Duodenal mucosa (tissue), 2 donors: ENCODE data around the gene ABCC4.

Source experiments
- H3K27ac ChIP-seq: one replicate; pipeline ENCODE4 v1.7.0; 2013; ENCODE audit warnings: low read depth, low read length
- H3K27me3 ChIP-seq, 2 donors: one replicate each; pipeline ENCODE4 v1.7.0; 2013; ENCODE audit warnings: low read length in 2 of 2, control low read depth in 1 of 2; ENCODE audit not compliant: insufficient read depth in 2 of 2, control insufficient read depth in 1 of 2
- H3K36me3 ChIP-seq, 2 donors: one replicate each; pipeline ENCODE4 v1.7.0; 2013; ENCODE audit warnings: low read length in 2 of 2, control low read depth in 1 of 2; ENCODE audit not compliant: insufficient read depth in 2 of 2, control insufficient read depth in 1 of 2
- H3K4me1 ChIP-seq, 2 donors: one replicate each; pipeline ENCODE4 v1.7.0; 2013; ENCODE audit warnings: low read length in 2 of 2, control low read depth in 1 of 2; ENCODE audit not compliant: insufficient read depth in 2 of 2, control insufficient read depth in 1 of 2
- H3K4me3 ChIP-seq, 2 donors: one replicate each; pipeline ENCODE4 v1.7.0; 2013; ENCODE audit warnings: low read length in 2 of 2, low read depth in 1 of 2
- H3K9ac ChIP-seq, 2 donors: one replicate each; pipeline ENCODE4 v1.7.0; 2013; ENCODE audit warnings: low read length in 2 of 2, low read depth in 1 of 2
- H3K9me3 ChIP-seq, 2 donors: one replicate each; pipeline ENCODE4 v1.7.0; 2013; ENCODE audit warnings: low read length in 2 of 2, control low read depth in 1 of 2; ENCODE audit not compliant: control insufficient read depth in 1 of 2

The ABCC4 gene

DNA sequence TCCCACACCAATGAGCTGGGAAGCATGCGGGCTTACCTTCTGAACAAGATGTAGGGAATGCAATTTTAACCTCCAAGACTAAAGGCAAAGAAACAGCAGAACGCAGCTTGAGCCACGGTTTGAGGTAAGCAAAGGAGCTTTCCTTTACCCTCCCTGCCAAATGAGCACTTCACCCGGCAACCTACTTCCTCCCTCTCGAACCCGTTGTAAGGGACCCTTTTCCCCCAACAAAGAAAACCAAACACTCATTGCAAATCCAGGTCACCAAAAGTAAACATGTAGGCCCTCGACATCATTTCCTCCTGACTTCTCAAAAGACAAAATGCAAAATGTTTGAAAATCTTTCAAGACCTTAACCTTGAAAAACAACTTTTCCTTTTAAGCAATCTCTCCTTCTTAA lies 65.3 kb downstream of the ABCC4 start:
- peaks cover 0 to 6% of the 10 kb centered on the region in 2 donors for H3K36me3 ChIP-seq
- H3K27ac ChIP-seq, result no peak overlapping the region

DNA sequence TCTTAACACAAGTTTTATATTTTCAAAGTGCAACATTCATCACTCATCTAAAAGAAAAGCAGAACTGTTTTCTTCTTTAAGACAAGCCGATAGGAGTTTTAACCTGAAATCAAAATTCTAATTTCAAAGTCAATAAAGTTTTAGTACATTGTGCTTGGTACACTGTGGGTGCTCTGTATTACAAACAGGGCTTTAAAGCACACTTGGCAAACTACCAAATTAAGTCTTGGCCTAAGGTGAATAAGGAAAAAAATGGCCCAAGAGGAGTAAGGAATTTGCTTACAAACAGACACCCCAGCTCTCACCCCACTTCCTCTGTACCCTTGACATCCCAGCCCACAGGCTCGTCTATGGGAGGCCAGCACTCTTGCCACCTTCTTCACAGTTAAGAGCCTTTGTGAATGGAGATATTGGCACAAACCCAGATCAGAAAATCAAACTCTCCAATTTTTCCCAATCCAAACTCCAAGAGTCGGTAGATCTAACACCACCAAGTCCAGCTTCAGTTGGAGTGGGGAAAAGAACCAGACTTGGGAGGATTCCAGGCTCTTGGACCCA lies 66.0 kb downstream of the ABCC4 start:
- H3K27ac ChIP-seq, result no peak overlapping the region
- no peaks in the 10 kb centered on the region for H3K9me3 ChIP-seq
- H3K4me1 ChIP-seq, result no peaks in the 10 kb centered on the region
- H3K9ac ChIP-seq, result no peak overlapping the region
- H3K27me3 ChIP-seq, result no peaks in the 10 kb centered on the region
- peaks cover 0 to 6% of the 10 kb centered on the region in 2 donors for H3K36me3 ChIP-seq
- H3K4me3 ChIP-seq, result no peak overlapping the region

More for the DNA sequence above, 65.3 kb downstream of the ABCC4 start:
- Histone ChIP-seq H3K9me3 (no peaks in the 10 kb centered on the region), H3K9ac (no peak overlapping the region), H3K4me3 (no peak overlapping the region), H3K4me1 (no peaks in the 10 kb centered on the region), H3K27me3 (no peaks in the 10 kb centered on the region)

DNA sequence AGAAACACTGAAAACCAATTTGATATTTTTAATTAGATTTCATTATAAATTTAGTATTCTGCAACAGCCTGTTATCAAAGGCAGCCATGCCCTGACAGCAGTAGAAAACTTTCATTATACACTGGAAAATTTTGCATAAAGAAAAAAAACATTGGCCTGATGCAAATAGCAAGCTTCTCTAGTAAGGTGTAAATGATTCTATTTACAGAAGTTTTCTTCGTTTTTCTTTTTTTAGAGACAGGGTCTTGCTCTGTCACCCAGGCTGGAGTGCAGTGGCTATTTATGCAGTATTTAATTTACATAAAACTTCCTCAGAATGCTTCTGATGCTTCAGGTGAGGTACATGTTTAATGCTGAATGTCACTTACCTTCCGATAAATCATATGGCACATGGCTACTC lies 67.0 kb downstream of the ABCC4 start:
- H3K36me3 ChIP-seq, result peaks cover 0 to 6% of the 10 kb centered on the region in 2 donors
- no peak overlapping the region for H3K9ac ChIP-seq
- no peaks in the 10 kb centered on the region for H3K9me3 ChIP-seq
- no peaks in the 10 kb centered on the region for H3K27me3 ChIP-seq
- H3K4me1 ChIP-seq, result no peaks in the 10 kb centered on the region
- H3K27ac ChIP-seq, result no peak overlapping the region
- H3K4me3 ChIP-seq, result no peak overlapping the region

DNA sequence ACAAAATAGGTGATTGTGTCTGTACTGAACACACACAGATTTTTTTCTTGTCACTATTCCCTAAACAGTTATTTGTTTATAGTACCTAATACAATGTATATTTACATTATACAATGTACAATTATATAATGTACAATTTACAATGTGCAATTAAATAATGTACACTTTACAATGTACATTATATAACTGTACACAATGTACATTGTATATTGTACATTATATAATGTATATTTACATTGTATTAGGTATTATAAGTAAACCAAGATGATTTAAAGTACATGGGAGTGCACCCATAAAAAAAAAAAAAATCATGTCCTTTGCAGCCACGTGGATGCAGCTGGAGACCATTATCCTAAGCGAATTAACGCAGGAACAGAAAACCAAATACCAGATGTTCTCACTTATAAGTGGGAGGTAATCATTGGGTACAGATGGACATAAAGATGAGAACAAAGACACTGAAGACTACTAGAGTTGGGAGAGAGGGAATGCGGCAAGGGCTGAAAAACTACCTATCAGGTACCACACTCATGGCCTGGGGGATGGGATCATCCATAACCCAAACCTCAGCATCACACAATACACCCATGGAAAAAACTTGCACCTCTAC lies 68.1 kb downstream of the ABCC4 start:
- H3K4me3 ChIP-seq, result no peak overlapping the region
- H3K9me3 ChIP-seq, result no peaks in the 10 kb centered on the region
- no peaks in the 10 kb centered on the region for H3K4me1 ChIP-seq
- no peak overlapping the region for H3K9ac ChIP-seq
- peaks cover 0 to 6% of the 10 kb centered on the region in 2 donors for H3K36me3 ChIP-seq
- no peak overlapping the region for H3K27ac ChIP-seq
- H3K27me3 ChIP-seq, result no peaks in the 10 kb centered on the region

DNA sequence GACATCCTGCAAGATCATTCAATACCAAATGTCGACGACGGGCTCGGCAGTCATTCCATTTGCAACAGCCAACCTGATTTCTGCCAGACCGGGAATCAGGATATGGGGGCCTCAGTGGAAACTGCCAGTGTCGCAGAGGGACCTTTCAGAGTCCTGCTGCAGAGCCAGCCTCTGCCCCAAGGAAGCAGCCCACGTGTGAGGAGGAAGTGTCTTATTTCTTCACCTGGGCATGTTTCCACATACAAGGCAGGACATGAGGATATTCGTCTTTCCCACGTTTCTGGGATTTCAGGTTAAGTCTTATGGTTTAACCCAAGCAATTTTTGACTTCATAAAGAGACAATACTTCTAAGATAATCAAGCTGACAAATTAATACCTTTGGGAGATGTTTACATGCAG lies 69.9 kb downstream of the ABCC4 start:
- Histone ChIP-seq H3K27me3 (no peaks in the 10 kb centered on the region), H3K9me3 (no peaks in the 10 kb centered on the region), H3K27ac (no peak overlapping the region), H3K4me3 (no peak overlapping the region), H3K4me1 (peaks cover 9 to 11% of the 10 kb centered on the region in 2 donors), H3K36me3 (peaks cover 0 to 6% of the 10 kb centered on the region in 2 donors), H3K9ac (no peak overlapping the region)

DNA sequence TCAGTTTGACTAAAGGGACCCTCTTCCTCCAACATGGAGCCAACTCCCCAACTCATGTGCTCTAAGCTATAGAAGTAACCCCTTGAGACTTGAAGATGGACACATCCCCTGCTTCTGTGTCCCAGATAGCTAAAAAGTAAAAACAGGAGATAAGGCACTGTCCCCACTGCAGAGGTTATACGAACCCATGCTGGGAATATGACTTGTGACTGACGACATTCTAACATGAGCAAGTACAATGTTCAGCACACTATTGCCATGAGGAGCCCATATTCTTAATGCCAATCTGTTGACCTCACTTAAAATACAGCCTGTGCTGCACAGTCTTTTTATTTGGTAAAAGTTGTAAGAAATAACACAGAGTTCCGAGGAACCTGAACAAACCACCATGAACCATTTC lies 71.4 kb downstream of the ABCC4 start:
- H3K9ac ChIP-seq, result no peak overlapping the region

DNA sequence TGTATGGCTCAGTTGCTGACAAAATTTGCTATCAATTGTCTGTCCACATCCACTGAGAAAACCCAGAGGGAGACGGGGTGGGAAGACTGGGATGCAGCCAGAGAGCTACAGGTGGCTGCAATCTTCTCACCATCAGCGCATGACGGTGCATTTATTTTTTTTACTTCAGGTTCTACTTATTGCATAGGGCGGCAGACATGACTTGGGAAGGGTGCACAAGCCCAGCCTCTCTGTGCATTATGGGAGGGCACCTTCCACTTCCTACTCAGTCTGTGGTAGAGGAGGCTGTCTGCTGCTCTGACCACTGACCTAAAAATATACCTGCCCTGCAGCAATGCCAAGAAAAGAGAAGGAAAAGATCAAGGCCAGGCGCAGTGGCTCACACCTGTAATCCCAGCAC lies 73.1 kb downstream of the ABCC4 start:
- H3K27ac ChIP-seq, result no peak overlapping the region
- H3K4me1 ChIP-seq, result peaks cover 12 to 18% of the 10 kb centered on the region in 2 donors

More for the DNA sequence above, 71.4 kb downstream of the ABCC4 start:
- Histone ChIP-seq H3K9me3 (no peaks in the 10 kb centered on the region), H3K27ac (no peak overlapping the region), H3K4me1 (peaks cover 12 to 18% of the 10 kb centered on the region in 2 donors), H3K27me3 (no peaks in the 10 kb centered on the region), H3K36me3 (peaks cover 0 to 6% of the 10 kb centered on the region in 2 donors), H3K4me3 (no peak overlapping the region)

DNA sequence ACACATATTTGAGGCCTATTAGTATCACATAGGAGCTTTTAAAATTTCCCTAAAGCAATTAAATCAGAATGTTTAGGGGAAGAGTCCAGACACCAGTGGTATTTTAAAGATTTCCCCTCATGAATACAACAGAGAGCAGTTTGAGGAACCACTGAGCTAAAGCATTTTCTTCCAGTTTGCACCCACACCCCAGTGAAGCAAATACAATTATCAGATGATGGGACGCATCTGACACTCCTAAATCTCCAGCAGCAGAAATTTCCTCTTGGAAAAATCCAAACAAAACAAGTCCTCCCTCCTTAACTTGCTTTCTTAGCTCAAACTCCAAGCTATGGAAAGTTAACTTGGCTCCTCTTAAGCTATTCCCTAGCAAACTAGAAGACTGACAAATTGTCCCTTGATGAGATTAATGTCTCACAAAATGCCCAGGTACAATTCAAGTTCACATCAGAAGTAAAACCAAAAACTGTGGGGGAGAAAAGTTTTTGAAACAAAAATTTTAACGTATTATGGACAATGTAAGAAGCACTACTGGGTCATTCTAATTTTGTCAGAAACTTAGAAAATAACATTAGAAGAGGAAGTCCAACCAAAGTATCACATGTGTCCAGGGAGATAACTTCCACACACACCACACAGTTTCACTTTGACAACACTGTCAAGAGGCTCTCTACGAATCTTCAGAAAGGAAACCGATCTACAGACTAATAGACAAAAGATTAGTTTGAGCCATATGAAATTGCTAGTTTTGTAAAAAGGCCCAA lies 74.1 kb downstream of the ABCC4 start:
- no peak overlapping the region for H3K27ac ChIP-seq
- H3K36me3 ChIP-seq, result peaks cover 0 to 3% of the 10 kb centered on the region in 2 donors
- no peaks in the 10 kb centered on the region for H3K9me3 ChIP-seq
- H3K9ac ChIP-seq, result no peak overlapping the region
- no peak overlapping the region for H3K4me3 ChIP-seq
- no peaks in the 10 kb centered on the region for H3K27me3 ChIP-seq
- peaks cover 14 to 22% of the 10 kb centered on the region in 2 donors for H3K4me1 ChIP-seq

More for the DNA sequence above, 73.1 kb downstream of the ABCC4 start:
- no peaks in the 10 kb centered on the region for H3K9me3 ChIP-seq
- H3K4me3 ChIP-seq, result no peak overlapping the region
- H3K9ac ChIP-seq, result no peak overlapping the region
- H3K27me3 ChIP-seq, result no peaks in the 10 kb centered on the region
- H3K36me3 ChIP-seq, result peaks cover 0 to 3% of the 10 kb centered on the region in 2 donors

DNA sequence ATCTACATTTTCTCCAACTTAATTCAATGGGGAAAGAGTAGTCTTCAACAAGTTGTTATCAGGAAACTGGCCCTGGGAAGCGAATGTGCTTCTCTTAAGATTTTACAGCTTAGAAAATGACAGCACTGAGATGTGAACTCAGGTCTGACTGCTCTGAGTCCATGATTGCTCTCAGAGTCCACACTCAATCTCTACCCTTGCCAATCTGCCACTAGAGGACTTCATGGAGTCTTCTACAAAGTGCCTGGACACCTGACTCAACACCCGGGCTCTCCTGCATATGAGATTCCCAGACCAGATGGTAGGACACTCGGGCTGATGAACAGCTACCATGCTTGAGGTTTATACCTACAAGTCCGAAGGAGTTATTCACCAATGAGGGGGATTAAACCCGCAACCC lies 74.8 kb downstream of the ABCC4 start:
- Histone ChIP-seq H3K9ac (no peak overlapping the region), H3K4me3 (no peak overlapping the region), H3K27ac (no peak overlapping the region), H3K4me1 (peaks cover 15 to 26% of the 10 kb centered on the region in 2 donors), H3K36me3 (peaks cover 0 to 3% of the 10 kb centered on the region in 2 donors), H3K27me3 (no peaks in the 10 kb centered on the region), H3K9me3 (no peaks in the 10 kb centered on the region)

DNA sequence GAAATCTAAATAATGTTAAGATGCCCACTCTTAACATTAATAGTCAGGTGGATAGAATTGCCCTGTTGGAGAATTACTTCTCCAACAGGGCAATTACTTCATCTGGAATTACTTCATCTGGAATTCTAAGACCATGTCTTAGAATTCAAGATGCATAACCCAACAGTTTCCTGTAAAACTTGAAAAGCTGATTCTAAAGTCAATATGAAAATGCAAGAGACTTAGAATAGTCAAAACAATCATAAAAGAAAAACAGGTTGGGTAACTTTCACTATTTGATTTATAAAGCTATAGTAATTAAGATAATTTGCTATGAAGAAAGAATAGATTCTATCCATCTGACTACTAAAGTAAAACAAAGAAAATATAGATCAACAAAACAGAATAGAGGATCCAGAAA lies 75.2 kb downstream of the ABCC4 start:
- Histone ChIP-seq H3K9ac (no peak overlapping the region), H3K27me3 (no peaks in the 10 kb centered on the region), H3K27ac (no peak overlapping the region), H3K9me3 (no peaks in the 10 kb centered on the region), H3K36me3 (no peaks in the 10 kb centered on the region), H3K4me3 (no peak overlapping the region), H3K4me1 (peaks cover 15 to 26% of the 10 kb centered on the region in 2 donors)
